ENCODE measurements around the gene GALP.
"Not testable (repeated sequence)": the region's sequence is repeated elsewhere in the genome, so short reads cannot be mapped to it uniquely, and the experiment has no call there.

GALP gene

GRCh38 chr19:56175861-56176307, at the start of gene GALP:
GALP (plus strand) TSS chr19:56176008; CDS start chr19:56177109, 1,101 bp downstream.
- not testable (repeated sequence) for DNase-seq

- no peak for DNase-seq
Measured at GRCh38 chr19:56126983-56127780, 48.6 kb upstream of the GALP start.

DNA sequence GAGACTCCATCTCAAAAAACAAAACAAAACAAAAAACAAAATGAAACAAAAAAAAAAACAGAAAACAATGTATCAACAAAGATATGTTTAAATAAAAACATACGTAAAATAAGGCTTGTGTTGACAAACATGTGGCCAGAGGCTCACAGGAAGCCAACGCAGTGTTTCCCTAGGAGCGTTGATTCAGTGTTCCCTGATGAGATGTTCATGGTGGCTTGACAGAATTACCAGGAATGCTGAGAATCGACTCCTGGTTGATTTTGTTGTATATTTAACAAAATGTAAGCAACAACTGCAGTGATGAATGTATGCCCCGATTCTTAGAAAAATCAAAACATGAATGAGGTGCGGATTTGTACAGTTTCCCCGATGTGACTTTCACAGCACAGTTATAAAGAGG, 45.8 kb upstream of the GALP start:
- no peak for DNase-seq

DNA sequence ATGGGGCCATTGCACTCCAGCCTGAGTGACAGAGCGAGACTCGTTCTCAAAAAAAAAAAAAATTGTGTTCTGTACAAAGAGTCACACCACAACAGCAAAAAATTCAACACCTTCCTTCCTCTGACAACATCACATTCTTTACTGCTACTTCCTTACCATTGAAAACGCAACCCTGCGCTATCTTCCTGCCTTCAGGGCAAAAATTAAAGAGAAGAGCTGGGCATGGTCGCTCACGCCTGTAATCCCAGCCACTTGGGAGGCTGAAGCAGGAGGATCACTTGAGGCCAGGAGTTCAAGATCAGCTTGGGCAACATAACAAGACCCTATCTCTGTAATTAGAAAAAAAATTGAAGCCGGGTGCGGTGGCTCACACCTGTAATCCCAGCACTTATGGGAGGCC, 44.2 kb upstream of the GALP start:
- DNase-seq = no peak

GRCh38 chr19:56132316-56132822, 43.4 kb upstream of the GALP start:
- DNase-seq = no peak

GRCh38 chr19:56133858-56134653, 41.8 kb upstream of the GALP start:
- DNase-seq = no peak

GRCh38 chr19:56134654-56134921, 41.2 kb upstream of the GALP start:
- no peak for DNase-seq

GRCh38 chr19:56136362-56136761, 39.4 kb upstream of the GALP start:
- DNase-seq = no peak

GRCh38 chr19:56137405-56137804, 38.4 kb upstream of the GALP start:
- DNase-seq = no peak

GRCh38 chr19:56138069-56138468, 37.7 kb upstream of the GALP start:
- DNase-seq = no peak

- DNase-seq = no peak
Measured at GRCh38 chr19:56139847-56140582, 35.8 kb upstream of the GALP start.

DNA sequence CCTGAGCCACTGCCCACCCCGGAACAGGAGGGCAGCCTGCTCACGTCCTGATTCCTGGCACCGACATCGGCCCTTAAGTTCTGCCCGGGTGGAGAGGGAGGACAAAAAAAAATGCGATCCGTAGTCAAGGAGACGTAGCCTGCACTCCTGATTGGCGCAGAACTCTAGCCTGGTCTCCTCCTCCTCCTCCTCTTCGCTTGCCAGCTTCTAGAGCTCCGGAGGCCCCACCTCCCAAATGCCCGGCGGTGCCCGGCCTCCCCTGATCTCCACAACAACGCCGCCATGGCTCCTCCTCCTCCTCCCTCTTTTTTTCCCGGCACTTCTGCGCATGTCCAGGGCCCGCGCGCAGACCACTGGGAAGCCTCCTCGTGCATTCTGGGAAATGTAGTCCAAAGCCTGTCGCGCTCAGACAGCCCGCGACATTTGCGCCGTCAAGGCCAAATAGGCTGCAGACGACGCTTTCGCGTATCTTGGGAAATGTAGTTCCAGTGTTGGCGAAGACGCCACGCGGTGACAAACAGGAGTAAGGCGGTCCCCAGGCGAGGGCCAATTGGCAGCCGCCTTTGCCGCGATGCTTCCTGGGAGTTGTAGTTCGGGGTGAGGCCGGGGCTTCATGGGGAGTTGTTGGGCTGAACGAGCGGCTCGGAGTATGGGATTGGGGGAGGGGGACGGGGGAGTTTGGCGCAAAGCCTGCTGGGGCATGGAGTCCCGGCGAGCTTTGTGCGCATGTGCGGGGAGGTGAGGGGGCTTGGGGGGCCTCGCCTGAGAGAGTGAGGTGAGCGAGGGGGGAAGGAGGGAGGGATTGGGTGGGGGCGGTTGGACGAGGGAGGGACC, 35.0 kb upstream of the GALP start, which contains the start of gene ZNF444:
TSS of gene ZNF444 (plus strand) at position 705 of the 834 bp plus-strand sequence. CDS start 5,625 bp downstream, outside the sequence.
- peak; percentile 100 for DNase-seq

DNA sequence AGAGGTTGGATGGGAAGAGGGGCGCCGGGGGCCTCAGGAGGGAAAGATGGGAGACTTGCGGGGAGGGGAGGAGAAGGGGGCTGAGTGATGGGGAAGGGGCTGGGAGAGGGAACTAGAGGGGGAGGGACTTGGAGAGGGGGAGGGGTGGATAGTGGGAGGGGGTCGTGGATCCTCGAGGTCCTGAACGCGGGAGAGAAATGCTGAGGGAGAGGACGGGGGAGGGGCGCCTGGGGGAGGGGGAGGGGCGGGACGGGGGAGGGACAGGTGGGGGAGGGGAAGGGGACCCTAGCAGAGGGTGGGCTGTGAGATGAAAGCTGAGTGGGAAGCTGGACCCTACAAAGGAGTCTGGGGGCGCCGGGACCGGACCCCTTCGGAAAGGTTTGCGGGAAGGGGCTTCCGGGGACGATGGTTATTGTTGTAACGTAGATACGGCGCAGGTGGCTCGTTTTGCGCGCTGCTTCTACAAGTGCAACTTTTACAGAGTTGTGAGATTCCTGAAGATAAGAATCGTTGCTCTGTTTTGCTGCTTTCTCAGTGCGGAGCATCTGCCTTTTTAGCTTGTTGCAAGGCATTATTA, 34.3 kb upstream of the GALP start:
- peak; percentile 42 for DNase-seq

DNA sequence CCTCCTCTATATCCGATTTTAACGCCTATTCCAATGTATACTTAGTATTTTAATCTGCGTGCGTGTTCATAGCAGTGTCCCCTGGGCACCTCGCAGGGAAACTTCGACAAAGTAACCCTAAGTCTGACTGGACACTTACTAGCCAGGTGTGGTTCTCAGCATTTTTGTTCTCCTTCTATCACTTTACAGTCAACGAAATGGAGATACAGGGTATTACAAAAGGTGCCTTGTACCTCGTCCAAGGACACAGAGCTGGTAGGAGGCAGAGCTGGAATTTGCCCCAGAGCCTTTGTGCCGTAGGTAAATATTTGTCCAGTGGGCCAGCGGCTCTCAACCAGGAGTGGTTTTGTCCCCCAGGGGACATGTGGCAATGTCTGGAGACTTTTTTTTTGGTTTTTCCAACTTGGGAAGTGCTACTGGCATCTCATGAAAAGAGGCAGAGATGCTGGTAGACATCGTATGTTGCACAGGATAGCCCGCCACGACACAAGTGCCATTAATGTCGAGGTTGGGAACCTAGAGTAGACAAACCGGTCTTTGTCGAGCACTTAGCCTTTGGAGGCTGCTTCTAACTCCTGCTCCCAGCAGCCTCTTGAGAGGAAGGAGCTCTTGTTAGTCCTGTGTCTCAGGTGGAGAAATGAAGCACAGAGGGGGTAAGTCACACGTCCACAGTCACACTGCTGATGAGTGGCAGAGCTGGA, 33.6 kb upstream of the GALP start:
- no peak for DNase-seq

- DNase-seq = no peak
Measured at GRCh38 chr19:56142897-56143434, 32.8 kb upstream of the GALP start.

GRCh38 chr19:56144376-56144775, 31.4 kb upstream of the GALP start:
- DNase-seq = no peak

GRCh38 chr19:56144831-56145230, 31.0 kb upstream of the GALP start:
- no peak for DNase-seq

DNA sequence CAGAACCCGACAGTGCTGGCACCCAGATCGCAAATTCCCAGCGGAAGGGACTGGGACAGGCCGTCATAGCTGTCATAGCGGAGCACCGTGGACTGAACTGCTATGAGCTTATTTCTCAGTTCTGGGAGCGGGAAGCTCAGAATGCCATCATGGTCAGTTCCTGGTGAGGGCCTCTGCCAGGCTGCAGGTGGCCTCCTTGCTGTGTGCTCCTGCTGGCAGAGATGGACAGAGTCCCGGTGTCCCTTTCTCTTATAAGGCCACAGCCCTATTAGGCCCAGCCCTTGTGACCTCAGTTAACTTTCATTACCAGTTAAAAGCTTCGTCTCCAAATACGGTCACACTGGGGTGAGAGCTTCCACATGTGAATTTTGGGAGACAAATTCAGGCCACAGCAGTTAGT, 30.1 kb upstream of the GALP start:
- DNase-seq = no peak

- no peak for DNase-seq
Measured at GRCh38 chr19:56146904-56147303, 28.9 kb upstream of the GALP start.

GRCh38 chr19:56147307-56147706, 28.5 kb upstream of the GALP start:
- no peak for DNase-seq

DNA sequence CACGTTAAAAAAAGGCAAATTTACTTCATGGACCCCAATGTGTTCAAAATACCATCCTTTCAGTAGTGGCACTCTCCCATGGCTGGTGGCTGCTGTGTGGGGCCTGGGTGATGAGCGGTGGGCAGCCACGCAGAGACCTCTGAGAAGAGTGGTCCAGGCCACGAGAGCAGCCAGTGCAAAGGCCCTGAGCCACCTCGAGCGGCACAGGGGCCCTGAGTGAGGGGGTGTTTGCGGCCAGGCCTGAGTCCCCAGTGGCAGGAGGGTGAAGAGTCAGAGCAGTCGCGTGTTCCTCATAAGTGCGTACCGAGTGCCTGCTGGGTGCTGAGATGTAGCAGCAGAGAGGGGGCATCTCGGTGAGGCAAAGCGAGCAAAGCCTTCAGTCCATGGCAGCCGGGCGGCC, 27.7 kb upstream of the GALP start:
- no peak for DNase-seq

Data from CD4-positive, alpha-beta T cell treated with Interleukin-10 for 1 hour (primary cell).